GM12864 (cell line): Measurements from ENCODE around the gene ACAA2.

Experiments
- DNase-seq: peaks from one replicate; pipeline ENCODE4 v3.0.0-alpha.2; 2011; ENCODE audit warnings: low read depth
- H3K4me3 ChIP-seq: 2 replicates; pipeline ENCODE4 v1.5.1; 2011; ENCODE audit warnings: mild to moderate bottlenecking, low read depth, low read length, control low read depth
- TF ChIP-seq, protein P1 (sequence below): IDR thresholded peaks from 2 replicates; pipeline ENCODE4 v1.5.1; 2011; ENCODE audit warnings: low read depth, mild to moderate bottlenecking, moderate library complexity, low read length, control low read depth, inconsistent platforms; ENCODE audit errors: missing control alignments

ACAA2 gene

DNA sequence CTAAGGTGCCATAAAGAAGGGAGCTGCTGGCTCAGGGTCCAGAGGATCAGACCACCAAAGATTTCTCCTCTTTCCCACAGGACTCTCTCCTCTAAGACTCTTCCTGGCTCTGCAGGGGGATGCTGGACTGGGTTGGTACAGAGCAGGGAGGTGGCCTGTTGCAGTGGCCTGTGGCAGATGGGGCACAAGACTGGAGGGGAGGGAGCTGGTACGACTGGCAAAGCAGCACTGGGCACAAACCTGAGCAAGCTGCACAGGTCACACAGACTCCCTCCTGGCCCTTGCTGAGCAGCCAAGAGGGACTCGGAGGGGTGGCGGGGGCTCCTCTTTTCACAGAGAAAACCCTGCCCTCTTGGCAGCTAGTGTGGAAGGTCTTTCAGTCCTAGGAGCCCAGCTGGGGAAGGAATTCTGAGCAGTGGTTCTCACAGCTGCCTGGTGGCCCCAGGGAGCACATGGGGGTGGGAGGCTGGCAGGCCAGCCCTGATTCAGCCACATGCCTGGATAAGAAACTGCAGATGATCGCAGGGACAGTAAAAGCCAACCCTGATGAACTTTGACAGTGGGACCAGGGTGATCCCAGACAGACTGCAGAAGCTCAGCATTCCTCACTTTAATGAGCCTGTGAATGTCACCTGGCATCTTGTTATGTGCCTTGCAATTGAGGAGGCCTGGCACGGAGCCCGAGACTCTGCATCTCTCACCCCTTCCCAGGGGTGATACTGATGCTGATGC lies 32.5 kb upstream of the ACAA2 start:
- no peak overlapping the region for H3K4me3 ChIP-seq
- no peak for DNase-seq
- TF ChIP-seq, protein P1, sequence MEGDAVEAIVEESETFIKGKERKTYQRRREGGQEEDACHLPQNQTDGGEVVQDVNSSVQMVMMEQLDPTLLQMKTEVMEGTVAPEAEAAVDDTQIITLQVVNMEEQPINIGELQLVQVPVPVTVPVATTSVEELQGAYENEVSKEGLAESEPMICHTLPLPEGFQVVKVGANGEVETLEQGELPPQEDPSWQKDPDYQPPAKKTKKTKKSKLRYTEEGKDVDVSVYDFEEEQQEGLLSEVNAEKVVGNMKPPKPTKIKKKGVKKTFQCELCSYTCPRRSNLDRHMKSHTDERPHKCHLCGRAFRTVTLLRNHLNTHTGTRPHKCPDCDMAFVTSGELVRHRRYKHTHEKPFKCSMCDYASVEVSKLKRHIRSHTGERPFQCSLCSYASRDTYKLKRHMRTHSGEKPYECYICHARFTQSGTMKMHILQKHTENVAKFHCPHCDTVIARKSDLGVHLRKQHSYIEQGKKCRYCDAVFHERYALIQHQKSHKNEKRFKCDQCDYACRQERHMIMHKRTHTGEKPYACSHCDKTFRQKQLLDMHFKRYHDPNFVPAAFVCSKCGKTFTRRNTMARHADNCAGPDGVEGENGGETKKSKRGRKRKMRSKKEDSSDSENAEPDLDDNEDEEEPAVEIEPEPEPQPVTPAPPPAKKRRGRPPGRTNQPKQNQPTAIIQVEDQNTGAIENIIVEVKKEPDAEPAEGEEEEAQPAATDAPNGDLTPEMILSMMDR, result no peak

DNA sequence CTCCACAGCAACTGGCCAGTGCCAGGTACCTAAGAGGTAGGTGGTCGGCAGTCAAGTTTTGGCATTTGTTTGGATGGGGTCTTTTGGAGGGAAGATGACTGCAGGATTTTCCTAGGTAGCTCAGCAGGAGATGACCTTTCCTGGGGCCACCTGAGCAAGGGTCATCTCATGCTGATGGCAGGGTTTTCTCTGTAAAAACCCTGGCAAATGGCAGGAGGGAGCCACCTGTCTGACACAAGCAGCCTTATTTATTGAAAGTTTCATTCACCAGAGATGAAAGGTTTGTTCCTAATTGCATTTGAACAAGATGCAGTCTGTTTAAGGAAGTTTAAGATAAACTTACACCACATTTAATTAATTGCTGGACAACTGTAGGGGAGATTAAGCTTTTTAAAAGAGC lies 31.6 kb upstream of the ACAA2 start:
- TF ChIP-seq, protein P1, result no peak
- no peak overlapping the region for H3K4me3 ChIP-seq

DNA sequence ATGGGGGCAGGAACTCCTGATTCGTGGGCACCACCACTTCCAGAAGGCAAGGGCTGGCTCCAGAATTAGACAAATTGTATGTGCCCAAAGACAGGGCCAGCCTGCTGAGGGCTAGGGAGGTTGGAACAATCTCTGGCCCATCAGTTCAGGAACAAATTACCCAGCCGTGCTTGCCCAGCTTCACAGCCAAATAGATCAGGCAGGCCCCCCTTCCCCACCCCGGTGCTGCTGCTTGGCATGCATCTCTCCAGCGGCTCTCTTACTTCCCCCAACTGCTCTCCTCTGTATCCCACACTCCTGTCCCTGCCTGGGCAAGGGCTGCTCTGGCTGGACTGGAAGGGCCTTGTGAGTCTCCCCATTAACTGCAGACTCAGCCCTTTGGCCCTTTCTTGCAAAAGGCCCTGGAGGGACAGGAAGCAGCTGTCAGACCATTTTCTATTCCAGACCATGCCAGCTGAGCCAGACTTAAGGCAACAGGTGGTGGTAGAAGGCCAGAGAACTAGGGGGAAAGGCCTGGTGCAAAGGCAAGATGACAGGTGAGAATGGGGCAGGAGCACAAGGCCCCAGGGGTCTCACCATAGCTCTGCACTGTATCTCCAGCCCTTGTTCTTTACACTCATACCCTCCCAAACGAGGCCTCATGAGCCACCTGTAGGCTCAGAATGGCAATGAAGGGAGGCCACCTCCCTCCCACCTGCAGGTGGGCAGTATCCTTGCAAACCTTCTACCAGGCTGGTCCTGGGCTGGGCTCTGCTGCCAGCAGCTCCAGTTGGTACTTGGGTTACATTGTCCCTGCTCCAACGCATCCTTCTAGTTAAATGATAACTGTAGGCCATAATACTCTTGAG lies 30.7 kb upstream of the ACAA2 start:
- no peak for DNase-seq
- no peak overlapping the region for H3K4me3 ChIP-seq
- TF ChIP-seq, protein P1, result no peak

More for the DNA sequence above, 31.6 kb upstream of the ACAA2 start:
- DNase-seq, result no peak

DNA sequence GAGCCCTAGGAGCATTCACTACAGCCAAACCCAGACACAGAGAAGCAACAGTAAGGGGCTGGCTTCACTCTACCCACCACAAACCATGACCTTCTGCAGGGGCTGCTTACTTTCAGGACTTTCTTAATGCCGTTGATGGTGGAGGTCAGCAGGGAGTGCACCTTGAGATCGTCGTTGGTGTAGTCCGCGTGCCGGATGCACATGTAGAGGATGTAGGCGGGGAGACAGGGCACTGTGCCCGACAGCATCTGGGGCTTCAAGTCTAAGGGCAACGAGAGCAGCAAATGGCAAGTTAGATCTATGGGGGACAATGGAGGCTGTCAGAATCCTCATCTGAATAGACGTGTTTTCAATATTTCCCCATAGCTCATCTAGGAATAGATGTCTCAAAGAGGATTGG lies 29.8 kb upstream of the ACAA2 start:
- no peak overlapping the region for H3K4me3 ChIP-seq
- TF ChIP-seq, protein P1, result no peak
- no peak for DNase-seq

DNA sequence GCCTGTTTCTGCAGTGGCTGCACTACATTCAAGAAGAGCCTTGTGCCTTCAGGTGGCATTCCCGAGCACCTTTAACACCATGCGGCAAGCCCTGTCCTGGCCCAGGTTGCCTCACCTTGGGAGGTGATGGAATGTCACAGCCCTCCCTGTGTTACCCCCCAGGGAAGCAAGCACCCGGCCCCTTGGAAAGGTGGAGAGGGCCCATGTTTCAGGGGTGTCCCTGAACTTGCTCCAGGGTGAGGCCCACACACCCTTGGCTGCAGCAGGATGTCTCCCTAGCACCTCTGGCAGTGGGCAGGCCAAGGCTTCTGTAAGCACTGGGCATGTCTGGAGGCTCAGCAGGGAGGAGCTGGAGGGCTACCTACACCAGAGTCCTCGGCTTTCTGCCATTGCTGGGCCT lies 29.3 kb upstream of the ACAA2 start:
- no peak for DNase-seq
- TF ChIP-seq, protein P1, result no peak
- no peak overlapping the region for H3K4me3 ChIP-seq

DNA sequence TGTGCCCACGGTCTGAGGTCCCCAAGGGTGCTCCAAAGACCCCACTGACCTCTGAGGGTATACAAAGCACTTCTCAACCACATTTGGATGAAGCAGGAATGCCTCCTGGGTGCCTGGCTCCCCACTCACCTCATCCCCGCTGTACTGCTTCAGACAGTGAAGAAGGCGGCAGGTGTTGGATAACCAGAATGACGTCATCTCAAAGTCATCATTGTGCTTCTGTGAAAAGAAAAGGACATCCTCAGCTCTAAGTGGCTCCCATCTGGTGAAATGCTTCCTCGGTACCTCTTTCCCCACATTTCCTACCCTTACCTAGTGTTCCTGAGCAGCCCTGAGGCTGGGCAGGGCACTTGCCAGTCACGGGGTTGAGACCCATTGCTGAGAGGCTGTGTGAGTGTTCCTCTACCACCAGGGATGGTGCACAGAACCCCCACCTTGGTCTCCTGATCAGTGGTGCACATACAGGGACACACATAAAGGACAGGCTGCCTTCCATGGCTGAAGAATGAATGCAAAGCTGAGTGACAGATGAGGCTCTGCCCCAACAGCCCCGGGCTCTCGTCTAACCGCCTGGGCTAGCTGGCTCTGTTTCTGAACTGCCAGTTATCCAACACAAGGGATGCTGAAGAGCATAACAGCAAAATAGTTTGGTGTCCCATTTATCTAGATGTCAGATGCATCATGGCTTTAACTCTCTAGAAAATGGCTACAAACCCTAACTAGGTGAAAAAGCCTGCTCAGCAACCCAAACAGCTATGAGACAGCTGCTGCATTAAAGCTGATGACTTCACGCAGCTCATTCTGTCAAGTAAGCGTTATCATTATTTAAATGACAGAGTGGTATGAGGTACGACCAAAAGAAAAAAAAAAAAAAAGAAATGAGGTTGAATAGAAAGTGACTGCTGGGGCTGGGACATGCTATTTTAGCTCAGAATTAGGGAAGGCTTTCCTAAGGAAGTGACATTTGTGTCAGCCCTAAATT lies 28.2 kb upstream of the ACAA2 start:
- no peak for DNase-seq
- no peak overlapping the region for H3K4me3 ChIP-seq
- TF ChIP-seq, protein P1, result no peak
